Astrocyte of the spinal cord (primary cell): Measurements from ENCODE around the gene P3H2.
A peak's percentile ranks its signal among the peaks of the same experiment; 100 is the strongest.
"Not testable (repeated sequence)": the region's sequence is repeated elsewhere in the genome, so short reads cannot be mapped to it uniquely, and the experiment has no call there.

ENCODE experiments used
- DNase-seq: peaks from one replicate; pipeline ENCODE4 v3.0.0; 2011; ENCODE audit warnings: low read depth, low spot score
- H3K4me3 ChIP-seq: 2 replicates; pipeline ENCODE4 v1.5.1; 2011; ENCODE audit warnings: low read depth, mild to moderate bottlenecking, low read length, moderate library complexity
- CTCF ChIP-seq: IDR thresholded peaks from 2 replicates; pipeline ENCODE4 v1.5.1; 2012; ENCODE audit warnings: low read depth, mild to moderate bottlenecking, low read length, inconsistent platforms
- in situ Hi-C: cut with HindIII; loops from 2 replicates; pipeline ENCODE4 v1.10.0; 2017; ENCODE audit warnings: low sequenced_read_pairs

The P3H2 gene

GRCh38 chr3:190120269-190121060, at the start of gene P3H2:
TSS of gene P3H2 (minus strand) at chr3:190120897. CDS start at chr3:190120731, 166 bp downstream.
- peak within 1 kb of the TSS; percentile 58 for H3K4me3 ChIP-seq
- TF ChIP-seq CTCF, result peak; percentile 60
- in situ Hi-C loops, result no loop called here
- DNase-seq, result peak; percentile 95

DNA sequence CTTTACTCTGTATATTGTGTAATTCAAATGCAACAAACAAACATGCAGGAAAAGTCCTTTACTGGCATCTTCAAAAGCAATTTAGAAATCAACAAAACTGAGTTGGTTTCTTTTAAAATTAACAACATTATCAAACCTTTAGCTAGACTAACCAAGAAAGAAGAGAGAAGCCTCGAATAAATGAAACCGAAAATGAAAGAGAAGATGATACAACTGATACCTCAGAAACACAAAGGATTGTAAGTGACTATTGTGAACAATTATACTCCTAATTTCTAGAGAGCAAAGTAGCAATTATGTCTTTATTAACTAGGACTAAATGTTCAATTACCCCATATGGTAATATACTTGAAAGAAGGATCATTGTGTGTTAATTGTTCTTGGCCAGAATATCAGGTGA, 49.2 kb upstream of the P3H2 start:
- no peak for DNase-seq
- no peak for TF ChIP-seq CTCF
- in situ Hi-C loops, result no loop called here
- no peak overlapping the region for H3K4me3 ChIP-seq

- in situ Hi-C loops, result no loop called here
- DNase-seq, result no peak
- no peak overlapping the region for H3K4me3 ChIP-seq
- no peak for TF ChIP-seq CTCF
These were observed 48.5 kb upstream of the P3H2 start for GRCh38 chr3:190169243-190169642.

DNA sequence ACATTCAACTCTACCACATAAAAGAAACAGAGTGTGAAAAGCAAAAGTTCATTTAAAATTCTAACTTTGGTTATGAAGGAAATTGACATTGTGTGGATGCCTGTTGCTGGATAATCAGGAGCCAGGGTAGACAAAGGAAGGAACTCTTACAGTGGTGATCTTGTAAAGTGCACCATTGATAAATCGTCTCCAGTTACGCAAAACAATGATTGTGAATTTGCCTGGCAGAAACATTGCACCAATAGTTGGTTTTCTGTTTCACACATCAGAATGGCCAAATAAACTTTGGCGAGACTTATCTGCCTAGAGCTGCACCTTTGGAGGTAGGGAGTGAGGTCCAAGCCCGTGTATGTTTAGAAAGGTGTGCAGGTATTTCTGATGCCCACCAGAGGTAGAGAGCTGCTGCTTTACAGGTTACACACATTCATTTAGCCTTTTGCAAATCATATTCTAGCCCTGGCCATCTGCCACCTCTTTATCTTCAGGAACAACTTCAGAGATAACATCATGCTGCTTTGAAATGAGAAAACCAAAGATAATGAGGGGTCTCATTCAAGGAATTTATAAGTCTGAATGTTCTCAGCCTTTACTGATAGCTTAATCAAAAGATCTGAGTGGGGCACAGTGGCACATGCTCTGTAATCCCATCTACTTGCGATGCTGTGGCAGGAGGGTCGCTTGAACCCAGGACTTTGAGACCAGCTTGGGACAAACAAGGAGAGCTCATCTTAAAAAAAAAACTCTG, 47.4 kb upstream of the P3H2 start:
- TF ChIP-seq CTCF, result no peak
- no peak for DNase-seq
- in situ Hi-C loops, result no loop called here

GRCh38 chr3:190166948-190167347, 46.3 kb upstream of the P3H2 start:
- no peak overlapping the region for H3K4me3 ChIP-seq

More for the DNA sequence above, 47.4 kb upstream of the P3H2 start:
- no peak overlapping the region for H3K4me3 ChIP-seq

DNA sequence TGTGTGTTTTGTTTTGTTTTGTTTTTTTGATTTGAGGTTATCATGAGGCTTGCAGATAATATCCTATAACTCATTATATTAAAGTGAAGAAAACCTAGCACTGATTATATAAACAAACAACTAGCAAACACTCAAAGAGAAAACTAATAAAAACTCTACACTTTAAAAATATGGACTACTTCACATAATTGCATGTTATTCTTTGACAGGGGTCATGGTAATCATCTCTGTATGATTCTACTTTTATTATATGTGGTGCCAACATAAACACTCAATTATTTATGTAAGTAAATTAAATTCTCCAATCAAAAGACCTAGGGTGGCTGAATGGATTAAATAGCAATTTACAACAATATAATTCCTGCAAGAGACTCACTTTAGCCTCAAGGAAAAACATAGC, 44.6 kb upstream of the P3H2 start:
- H3K4me3 ChIP-seq, result no peak overlapping the region
- no peak for TF ChIP-seq CTCF
- in situ Hi-C loops, result no loop called here
- no peak for DNase-seq

More at GRCh38 chr3:190166948-190167347, 46.3 kb upstream of the P3H2 start:
- no peak for DNase-seq
- no peak for TF ChIP-seq CTCF
- in situ Hi-C loops, result no loop called here

GRCh38 chr3:190162013-190162412, 41.3 kb upstream of the P3H2 start:
- DNase-seq, in situ Hi-C loops, H3K4me3 ChIP-seq: not testable (repeated sequence)
